Kidney tubule cell (primary cell): ENCODE data around the gene SRBD1.

Experiments used
- DNase-seq: peaks from one replicate; pipeline ENCODE4 v3.0.0-alpha.2; 2018; ENCODE audit warnings: low spot score

SRBD1 gene

GRCh38 chr2:45373534-45373933 is 237.5 kb downstream of the SRBD1 start:
- DNase-seq = no peak

- DNase-seq = no peak
Observed at GRCh38 chr2:45370369-45370768, 240.7 kb downstream of the SRBD1 start.

DNA sequence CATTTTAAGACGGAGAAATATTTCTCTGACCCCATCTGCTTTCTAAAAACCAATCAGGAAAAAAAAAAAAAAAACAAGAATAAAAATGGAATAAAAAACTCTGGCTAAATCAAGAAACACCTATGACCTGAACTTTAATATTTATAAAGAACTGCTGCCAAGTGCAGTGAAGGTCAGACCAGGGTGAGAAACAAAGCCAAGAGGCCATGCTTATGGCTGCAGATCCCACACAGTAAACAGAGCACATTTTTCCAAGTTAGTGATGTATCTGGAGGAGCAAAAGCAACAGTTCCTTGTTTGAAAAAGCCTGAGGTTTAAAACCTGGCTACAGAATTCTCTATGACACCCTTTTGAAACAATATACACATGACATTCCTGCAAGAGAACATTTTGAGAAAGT is 242.3 kb downstream of the SRBD1 start:
- no peak for DNase-seq

DNA sequence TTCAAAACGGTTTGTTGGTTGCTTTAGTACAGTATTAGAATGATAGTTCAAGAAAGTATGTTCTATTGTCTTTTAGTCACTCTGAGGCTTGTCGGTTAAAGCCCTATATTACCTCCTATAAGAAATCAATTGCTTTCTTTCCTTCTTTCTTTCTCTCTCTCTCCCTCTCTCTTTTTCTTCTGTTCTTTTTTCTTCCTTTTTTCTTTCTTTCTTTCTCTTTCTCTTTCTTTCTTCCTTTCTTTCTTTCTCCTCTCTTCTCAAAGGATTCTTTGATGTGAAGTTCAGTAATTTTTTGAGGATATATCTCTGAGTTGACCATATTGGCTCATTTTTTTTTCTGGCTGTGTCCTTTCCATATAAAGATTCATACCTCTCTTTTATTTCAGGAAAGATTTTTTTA is 249.4 kb downstream of the SRBD1 start:
- DNase-seq = no peak

- DNase-seq = peak; percentile 53
Observed at GRCh38 chr2:45354776-45355175, 256.3 kb downstream of the SRBD1 start.

DNA sequence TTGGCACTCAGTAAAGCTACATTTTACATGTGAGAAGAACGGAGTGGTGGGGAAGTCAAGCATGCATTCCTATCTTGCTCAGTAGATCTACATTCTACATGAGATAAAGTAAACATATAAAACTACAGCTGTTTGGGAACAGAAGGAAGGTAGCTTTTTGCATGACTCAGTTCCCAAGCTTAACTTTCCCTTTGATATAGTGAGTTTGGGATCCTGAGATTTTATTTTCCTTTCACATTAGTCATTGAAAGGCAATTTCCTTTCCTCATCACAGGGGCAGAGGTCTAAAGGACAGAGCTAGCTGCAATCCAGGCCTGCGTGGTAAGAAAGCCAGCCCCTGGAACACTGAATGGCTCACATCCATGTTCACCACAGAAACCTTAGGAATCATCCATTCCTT is 257.2 kb downstream of the SRBD1 start:
- DNase-seq = peak; percentile 93

DNA sequence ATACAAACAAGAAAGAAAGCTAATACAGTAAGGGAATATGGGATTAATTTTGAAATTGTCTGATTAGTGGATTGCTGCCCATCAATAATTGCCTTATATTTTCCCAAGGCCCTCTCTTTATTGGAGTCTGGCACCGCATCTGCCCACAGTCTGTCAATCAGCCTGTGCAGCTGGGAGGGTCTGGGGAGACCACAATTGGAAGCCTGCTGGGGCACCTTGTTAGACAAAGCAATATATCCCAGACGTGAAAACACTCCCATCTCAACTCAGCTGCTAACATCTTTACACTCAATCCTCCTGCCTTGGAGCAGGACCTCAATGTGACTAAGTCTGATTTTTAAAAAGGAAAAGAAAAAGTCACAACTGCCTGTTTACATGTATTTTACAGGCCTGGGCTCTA is 258.6 kb downstream of the SRBD1 start:
- no peak for DNase-seq

DNA sequence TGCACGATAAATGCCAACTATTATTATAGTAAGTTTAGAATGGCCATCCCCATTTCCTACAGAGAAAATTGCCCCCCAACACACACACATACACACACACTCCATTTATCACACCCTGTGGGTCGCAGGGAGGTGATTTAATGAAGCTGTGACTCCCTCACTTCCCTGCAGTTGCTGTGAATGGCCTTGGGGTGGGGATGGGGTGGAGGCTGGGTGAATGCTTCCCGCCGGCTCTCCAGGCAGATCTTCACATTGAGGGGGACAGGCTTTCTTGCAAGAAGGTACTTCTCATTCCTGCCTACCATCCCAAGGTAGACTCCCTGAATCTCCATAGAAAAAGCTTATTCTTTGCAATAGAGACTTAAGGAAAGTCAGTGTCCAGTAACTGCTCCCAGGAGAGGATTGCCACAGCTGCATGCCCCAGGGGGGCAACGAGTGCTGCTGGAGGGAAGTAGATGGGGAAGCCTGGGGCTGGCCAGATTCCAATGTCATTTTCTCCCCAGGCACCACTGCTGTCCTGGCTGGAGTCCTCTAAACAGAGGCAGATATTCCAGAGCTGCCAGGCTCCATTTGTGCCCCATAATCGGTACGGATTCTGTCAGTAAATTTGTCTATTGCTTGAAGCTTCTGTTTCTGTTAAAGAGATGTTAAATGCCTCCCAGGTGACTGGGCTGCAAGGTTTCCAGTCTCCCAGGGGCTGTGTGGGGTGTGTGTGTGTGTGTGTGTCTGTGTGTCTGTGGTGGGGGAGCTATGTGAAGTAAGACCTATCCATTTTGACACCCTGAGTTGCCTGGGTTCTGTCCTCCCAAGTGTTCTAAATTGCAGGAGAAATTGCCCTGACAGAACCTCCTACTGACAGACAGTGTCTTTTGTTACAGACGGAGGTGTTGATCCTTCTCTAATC is 265.5 kb downstream of the SRBD1 start:
- DNase-seq = no peak

DNA sequence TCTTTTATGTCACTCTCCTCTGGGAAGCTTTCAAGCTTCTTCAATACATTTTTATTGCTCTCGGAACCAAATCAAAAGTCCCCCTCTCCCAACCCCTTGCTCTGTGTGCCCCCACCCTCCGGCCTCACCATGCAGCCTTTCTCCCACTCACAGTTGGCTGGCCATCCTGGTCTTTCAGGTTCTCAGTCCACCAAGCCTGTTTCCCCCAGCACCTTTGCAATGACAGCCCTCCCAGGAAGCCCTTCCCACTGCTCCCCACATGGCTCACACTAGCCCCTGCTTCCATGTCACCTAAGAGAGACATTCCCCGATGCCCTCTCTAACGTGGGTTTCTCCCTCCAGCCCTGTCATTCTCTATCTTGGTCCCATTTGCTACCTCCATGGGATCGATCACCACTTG is 266.6 kb downstream of the SRBD1 start:
- no peak for DNase-seq

DNA sequence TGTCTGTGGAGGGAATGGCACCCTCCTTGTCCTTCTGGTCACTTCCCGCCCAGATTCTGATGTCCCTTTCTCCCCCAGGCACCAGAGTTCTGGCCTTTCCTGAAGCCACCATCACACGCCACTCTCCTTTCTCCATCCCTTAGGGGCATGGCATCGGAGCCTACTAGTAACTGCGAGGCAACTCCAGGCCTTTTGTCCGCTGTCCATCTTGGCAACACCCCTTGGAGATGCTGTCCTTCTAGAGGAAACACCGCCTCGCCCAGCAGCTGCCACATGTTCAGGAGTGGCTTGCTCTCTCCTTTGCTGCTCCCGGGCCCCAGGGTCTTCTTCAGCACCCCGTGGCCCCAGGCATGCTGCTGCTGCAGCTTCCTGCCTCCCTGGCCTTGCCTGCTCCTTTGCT is 267.0 kb downstream of the SRBD1 start:
- DNase-seq = no peak

DNA sequence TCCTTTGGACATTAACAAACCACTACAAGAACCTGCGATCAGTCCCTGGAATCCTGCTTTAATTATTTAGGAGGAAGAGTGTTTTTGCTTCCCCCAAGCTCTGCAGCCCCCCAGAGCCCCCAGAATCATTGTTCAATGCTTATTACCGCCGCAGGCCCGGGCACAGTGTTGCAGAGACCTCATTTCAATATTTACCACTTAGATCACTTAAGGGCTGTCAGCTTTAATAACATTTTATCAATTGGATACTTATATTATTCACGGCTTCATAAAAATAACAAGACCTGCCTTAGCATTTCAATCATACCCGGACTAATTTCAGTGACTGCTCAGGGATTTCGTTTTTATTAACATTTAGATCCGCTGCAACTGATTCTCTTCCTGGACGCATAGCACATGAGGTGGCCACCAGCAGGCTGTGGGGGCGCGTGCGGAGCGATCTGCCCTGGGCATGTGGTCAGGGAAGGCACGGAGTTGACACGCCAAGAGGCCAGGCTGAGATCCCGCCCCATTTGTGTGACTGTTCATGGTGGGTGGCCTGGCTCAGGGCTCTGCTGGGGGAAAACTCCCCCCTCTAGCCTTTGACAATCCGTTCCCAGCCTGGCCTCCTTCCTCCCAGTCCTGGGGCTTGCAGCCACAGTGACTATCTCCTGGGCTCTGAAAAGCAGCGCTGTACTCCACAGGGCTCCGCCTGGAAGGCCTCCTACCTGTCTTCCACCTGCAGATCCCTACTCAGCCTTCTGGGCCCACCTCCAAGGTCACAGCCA is 267.6 kb downstream of the SRBD1 start:
- no peak for DNase-seq

GRCh38 chr2:45340318-45340717 is 270.7 kb downstream of the SRBD1 start:
- DNase-seq = no peak

- no peak for DNase-seq
Observed at GRCh38 chr2:45339253-45339652, 271.8 kb downstream of the SRBD1 start.
